ENCODE measurements around the gene CTTNBP2. TPM values are rescaled to one million over a fixed set of nuclear protein-coding genes. Genes with fewer than 3 reads are reported as not detected.

The CTTNBP2 gene
- total and polyA plus RNA-seq, 9 donors: 2.6 to 18.4 (median 10.0) TPM

GRCh38 chr7:117757440-117757839 is 115.8 kb downstream of the CTTNBP2 start:
- H3K27me3 ChIP-seq: no peaks in the 10 kb centered on the region
- no peak overlapping the region for H3K27ac ChIP-seq
- no peak for TF ChIP-seq CTCF (IDR thresholded peaks at IDR 0.05)
- no peak for TF ChIP-seq EP300 (IDR thresholded peaks at IDR 0.05)
- TF ChIP-seq POLR2A (IDR thresholded peaks at IDR 0.05): no peak
- WGBS, 3 donors: 92 to 97% (median 97%) methylated on average over 4 of the region's 4 CpGs
- intact Hi-C loops (cut with DNase I): no loop called here
- no peaks in the 10 kb centered on the region for H3K9me3 ChIP-seq
- no peak overlapping the region for H3K4me3 ChIP-seq
- DNase-seq: no peak
- no peaks in the 10 kb centered on the region for H3K4me1 ChIP-seq (ENCODE audit: insufficient read depth)
- no peaks in the 10 kb centered on the region for H3K36me3 ChIP-seq

DNA sequence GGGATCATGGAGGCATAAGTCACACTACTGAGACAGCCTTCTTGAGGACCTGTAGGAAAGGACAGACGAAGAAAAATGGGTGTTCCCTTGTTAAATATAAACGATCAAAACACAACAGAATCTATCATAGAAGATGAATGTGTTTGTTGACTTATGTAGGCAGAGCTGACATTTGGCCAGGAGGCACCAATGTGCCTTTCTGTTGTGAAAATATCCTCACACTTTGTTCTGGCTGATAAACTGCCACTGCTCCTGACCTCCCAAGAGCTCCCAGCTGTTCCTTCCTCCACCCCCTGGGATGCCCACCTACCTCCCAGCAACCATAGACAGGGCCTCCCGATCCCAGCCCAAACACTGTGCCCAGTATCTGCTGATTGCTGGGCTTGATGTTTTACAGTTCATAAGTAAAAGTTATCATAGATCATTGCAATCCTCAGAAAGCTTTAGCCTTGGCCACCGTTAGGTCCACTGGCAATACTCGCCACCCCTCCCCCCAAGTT is 116.6 kb downstream of the CTTNBP2 start:
- no peak overlapping the region for H3K27ac ChIP-seq
- intact Hi-C loops (cut with DNase I): no loop called here
- no peaks in the 10 kb centered on the region for H3K27me3 ChIP-seq
- no peaks in the 10 kb centered on the region for H3K36me3 ChIP-seq
- 79 to 92% (median 80%) methylated on average over 5 of the region's 5 CpGs for WGBS, 3 donors
- no peaks in the 10 kb centered on the region for H3K4me1 ChIP-seq (ENCODE audit: insufficient read depth)
- no peaks in the 10 kb centered on the region for H3K9me3 ChIP-seq
- H3K4me3 ChIP-seq: no peak overlapping the region
- DNase-seq: no peak
- TF ChIP-seq POLR2A (IDR thresholded peaks at IDR 0.05): no peak
- TF ChIP-seq EP300 (IDR thresholded peaks at IDR 0.05): no peak
- no peak for TF ChIP-seq CTCF (IDR thresholded peaks at IDR 0.05)

DNA sequence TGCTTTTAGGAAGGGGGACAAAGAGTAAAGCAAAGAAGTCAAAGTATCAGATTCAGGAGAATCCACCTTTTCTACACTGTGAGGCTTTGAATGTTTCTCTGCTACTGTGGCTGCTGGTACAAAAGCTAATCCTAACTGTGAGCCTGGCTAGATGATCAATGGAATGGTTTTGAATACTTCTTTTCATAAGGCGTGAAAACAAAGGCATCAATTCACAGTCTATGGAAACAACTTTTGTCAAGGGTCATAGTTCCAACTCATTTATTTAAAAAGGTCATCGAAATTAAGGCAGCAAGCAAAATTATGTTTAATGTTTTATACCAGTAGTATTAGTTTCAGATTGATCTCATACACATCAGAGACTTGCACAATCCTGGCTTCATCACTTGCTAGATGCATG is 118.1 kb downstream of the CTTNBP2 start:
- no peak overlapping the region for H3K27ac ChIP-seq
- no peaks in the 10 kb centered on the region for H3K4me1 ChIP-seq (ENCODE audit: insufficient read depth)
- no peak overlapping the region for H3K4me3 ChIP-seq
- no peak for DNase-seq
- H3K9me3 ChIP-seq: no peaks in the 10 kb centered on the region
- intact Hi-C loops (cut with DNase I): no loop called here
- 87 to 97% (median 97%) methylated on average over 2 of the region's 2 CpGs for whole genome bisulfite sequencing, 3 donors
- H3K36me3 ChIP-seq: no peaks in the 10 kb centered on the region
- no peak for TF ChIP-seq CTCF (IDR thresholded peaks at IDR 0.05)
- TF ChIP-seq EP300 (IDR thresholded peaks at IDR 0.05): no peak
- TF ChIP-seq POLR2A (IDR thresholded peaks at IDR 0.05): no peak
- no peaks in the 10 kb centered on the region for H3K27me3 ChIP-seq

- H3K27me3 ChIP-seq: no peaks in the 10 kb centered on the region
- intact Hi-C loops (cut with DNase I): no loop called here
- no peaks in the 10 kb centered on the region for H3K36me3 ChIP-seq
- H3K4me1 ChIP-seq (ENCODE audit: insufficient read depth): no peaks in the 10 kb centered on the region
- no peak for DNase-seq
- no peak overlapping the region for H3K4me3 ChIP-seq
- TF ChIP-seq EP300 (IDR thresholded peaks at IDR 0.05): no peak
- TF ChIP-seq CTCF (IDR thresholded peaks at IDR 0.05): no peak
- no peak for TF ChIP-seq POLR2A (IDR thresholded peaks at IDR 0.05)
- 86 to 93% (median 91%) methylated on average over 1 of the region's 1 CpG for WGBS, 3 donors
- H3K27ac ChIP-seq: no peak overlapping the region
- H3K9me3 ChIP-seq: no peaks in the 10 kb centered on the region
Measured at GRCh38 chr7:117751775-117752174, 121.5 kb downstream of the CTTNBP2 start.
